ENCODE measurements around the gene NRXN3.

NRXN3 gene

GRCh38 chr14:79829405-79830166 is 1659.4 kb downstream of the NRXN3 start:
- DNase-seq (ENCODE audit: low spot score): no peak

GRCh38 chr14:79831195-79831892 is 1661.2 kb downstream of the NRXN3 start:
- no peak for DNase-seq (ENCODE audit: low spot score)

- DNase-seq (ENCODE audit: low spot score): no peak
These were observed 1663.6 kb downstream of the NRXN3 start for GRCh38 chr14:79833781-79834180.

GRCh38 chr14:79834868-79835267 is 1664.7 kb downstream of the NRXN3 start:
- no peak for DNase-seq (ENCODE audit: low spot score)

GRCh38 chr14:79836577-79836976 is 1666.4 kb downstream of the NRXN3 start:
- no peak for DNase-seq (ENCODE audit: low spot score)

- no peak for DNase-seq (ENCODE audit: low spot score)
These were observed 1667.5 kb downstream of the NRXN3 start for GRCh38 chr14:79837699-79838098.

- DNase-seq (ENCODE audit: low spot score): no peak
These were observed 1669.9 kb downstream of the NRXN3 start for GRCh38 chr14:79840103-79840502.

GRCh38 chr14:79840831-79841230 is 1670.7 kb downstream of the NRXN3 start:
- no peak for DNase-seq (ENCODE audit: low spot score)

- no peak for DNase-seq (ENCODE audit: low spot score)
These were observed 1671.3 kb downstream of the NRXN3 start for GRCh38 chr14:79841433-79841832.

- no peak for DNase-seq (ENCODE audit: low spot score)
These were observed 1672.1 kb downstream of the NRXN3 start for GRCh38 chr14:79842270-79842669.

GRCh38 chr14:79852950-79853744 is 1683.0 kb downstream of the NRXN3 start:
- DNase-seq (ENCODE audit: low spot score): no peak

- no peak for DNase-seq (ENCODE audit: low spot score)
These were observed 1685.6 kb downstream of the NRXN3 start for GRCh38 chr14:79855789-79856188.

GRCh38 chr14:79856381-79856780 is 1686.2 kb downstream of the NRXN3 start:
- no peak for DNase-seq (ENCODE audit: low spot score)

GRCh38 chr14:79861111-79861510 is 1690.9 kb downstream of the NRXN3 start:
- no peak for DNase-seq (ENCODE audit: low spot score)

- no peak for DNase-seq (ENCODE audit: low spot score)
These were observed 1691.9 kb downstream of the NRXN3 start for GRCh38 chr14:79862045-79862444.

- DNase-seq (ENCODE audit: low spot score): no peak
These were observed 1701.0 kb downstream of the NRXN3 start for GRCh38 chr14:79871136-79871535.

GRCh38 chr14:79878229-79878628 is 1708.1 kb downstream of the NRXN3 start:
- DNase-seq (ENCODE audit: low spot score): no peak

GRCh38 chr14:79878785-79879184 is 1708.6 kb downstream of the NRXN3 start:
- no peak for DNase-seq (ENCODE audit: low spot score)

- DNase-seq (ENCODE audit: low spot score): no peak
These were observed 1711.1 kb downstream of the NRXN3 start for GRCh38 chr14:79881299-79881698.

- no peak for DNase-seq (ENCODE audit: low spot score)
These were observed 1720.4 kb downstream of the NRXN3 start for GRCh38 chr14:79890527-79890926.

- DNase-seq (ENCODE audit: low spot score): no peak
These were observed 1725.8 kb downstream of the NRXN3 start for GRCh38 chr14:79896009-79896408.

- no peak for DNase-seq (ENCODE audit: low spot score)
These were observed 1729.4 kb downstream of the NRXN3 start for GRCh38 chr14:79899610-79900009.

GRCh38 chr14:79904497-79904896 is 1734.3 kb downstream of the NRXN3 start:
- DNase-seq (ENCODE audit: low spot score): no peak

Data from hematopoietic multipotent progenitor cell treated with erythropoietin and hydrocortisone succinate and interleukin-3 and kit ligand, for 15 days (in vitro differentiated cells).